Kidney epithelial cell (primary cell): Measurements from ENCODE around the gene COL5A3. TPM values are rescaled to one million over a fixed set of nuclear protein-coding genes. Genes with fewer than 3 reads are reported as not detected.
"Not testable (repeated sequence)": the region's sequence is repeated elsewhere in the genome, so short reads cannot be mapped to it uniquely, and the experiment has no call there.

Source experiments
- DNase-seq: peaks from one replicate; pipeline ENCODE4 v3.0.0-alpha.2; 2010; ENCODE audit warnings: low read depth
- H3K27me3 ChIP-seq: 2 replicates; pipeline ENCODE4 v1.6.0; 2011; ENCODE audit warnings: low read length; ENCODE audit not compliant: control insufficient read depth, insufficient read depth
- H3K36me3 ChIP-seq: 2 replicates; pipeline ENCODE4 v1.5.1; 2011; ENCODE audit warnings: low read length; ENCODE audit not compliant: control insufficient read depth, insufficient read depth
- H3K4me3 ChIP-seq: 2 replicates; pipeline ENCODE4 v1.5.1; 2011; ENCODE audit warnings: low read depth, mild to moderate bottlenecking, control low read depth, low read length
- CTCF ChIP-seq: IDR thresholded peaks from 2 replicates; pipeline ENCODE4 v1.5.1; 2011; ENCODE audit warnings: mild to moderate bottlenecking, moderate library complexity, low read length, control low read depth, inconsistent platforms; ENCODE audit not compliant: insufficient read depth, poor library complexity, severe bottlenecking
- total RNA-seq: library from RNA; depleted of rRNA; stranded (reverse); fragments of >200 nt; gene quantifications from 2 replicates; pipeline ENCODE4 v1.2.3, GENCODE V29; 2015

Gene COL5A3
- total RNA-seq, 1 donor from 2014 or later: 0.79 TPM

DNA sequence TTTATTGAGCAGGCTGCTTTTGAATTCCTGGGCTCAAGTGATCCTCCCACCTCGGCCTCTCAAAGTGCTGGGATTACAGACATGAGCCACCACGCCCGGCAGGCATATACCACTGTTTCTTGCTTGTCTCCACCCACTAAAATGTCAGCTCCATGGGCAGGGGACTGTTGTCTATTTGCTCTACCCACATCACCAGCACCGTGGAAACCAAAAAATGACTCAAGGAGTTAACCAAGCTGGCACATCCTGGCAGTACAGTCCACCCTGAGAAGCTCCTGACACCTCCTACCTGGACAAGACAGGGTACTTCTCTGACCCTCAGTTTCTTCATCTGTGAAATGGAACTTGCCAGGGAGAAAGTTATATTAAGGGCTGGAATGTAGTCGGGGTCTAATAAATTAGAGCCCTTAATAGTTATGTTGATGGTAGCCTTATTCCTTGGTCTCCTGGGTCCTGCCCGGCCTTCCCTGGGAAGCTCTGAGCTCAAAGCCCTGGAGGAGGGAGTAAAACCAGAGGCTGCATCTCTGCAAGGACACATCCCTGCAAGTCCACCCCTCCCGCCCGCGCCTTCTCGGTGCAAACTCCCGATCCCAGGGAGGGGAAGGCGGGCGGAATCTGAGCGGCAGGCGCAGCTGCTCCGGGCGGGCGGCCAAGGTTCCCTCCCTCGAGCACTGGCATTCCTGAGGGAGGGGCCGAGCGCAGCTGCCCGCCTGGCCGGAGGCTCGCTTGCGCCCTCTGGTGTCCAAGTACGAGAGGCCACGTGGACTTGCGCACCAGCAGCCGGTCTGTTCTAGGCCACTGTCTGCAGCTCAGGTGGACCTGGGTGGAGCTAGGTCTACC lies 17.1 kb upstream of the COL5A3 start:
- DNase-seq: peak; percentile 57
- TF ChIP-seq CTCF: peak; percentile 86
- Histone ChIP-seq H3K4me3 (no peak overlapping the region), H3K27me3 (no peaks in the 10 kb centered on the region), H3K36me3 (no peaks in the 10 kb centered on the region)

DNA sequence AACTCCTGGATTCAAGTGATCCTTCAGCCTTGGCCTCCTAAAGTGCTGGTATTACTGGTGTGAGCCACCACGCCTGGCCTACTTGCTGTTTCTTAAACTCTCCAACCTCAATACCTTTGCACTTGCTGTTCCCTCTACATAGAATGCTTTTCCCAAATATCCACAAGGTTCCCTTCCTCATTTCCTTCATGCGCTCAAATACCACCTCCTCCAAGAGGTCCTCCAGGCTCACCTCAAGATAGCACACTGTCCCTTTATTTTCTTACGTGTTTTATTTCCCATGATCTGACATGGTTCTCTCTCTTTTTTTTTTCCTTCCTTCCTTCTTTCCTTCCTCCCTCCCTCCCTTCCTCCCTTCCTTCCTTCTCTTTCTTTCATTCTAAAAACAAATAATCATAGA lies 16.4 kb upstream of the COL5A3 start:
- H3K4me3 ChIP-seq: no peak overlapping the region
- H3K36me3 ChIP-seq: no peaks in the 10 kb centered on the region
- no peak for TF ChIP-seq CTCF
- no peaks in the 10 kb centered on the region for H3K27me3 ChIP-seq
- no peak for DNase-seq

DNA sequence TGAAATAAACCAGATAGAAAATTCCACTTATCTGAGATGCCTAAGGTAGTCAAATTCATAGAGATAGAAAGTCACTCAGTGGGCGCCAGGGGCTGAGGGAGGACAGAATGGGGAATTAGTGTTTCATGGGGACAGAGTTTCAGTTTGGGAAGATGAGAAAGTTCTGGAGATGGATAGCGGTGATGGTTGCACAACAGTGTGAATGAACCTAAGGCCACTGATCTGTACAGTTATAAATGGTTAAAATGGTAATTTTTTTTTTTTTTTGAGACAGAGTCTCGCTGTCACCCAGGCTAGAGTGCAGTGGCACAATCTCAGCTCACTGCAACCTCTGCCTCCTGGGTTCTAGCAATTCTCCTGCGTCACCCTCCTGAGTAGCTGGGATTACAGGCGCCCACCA lies 12.8 kb upstream of the COL5A3 start:
- not testable (repeated sequence) for DNase-seq, H3K27me3 ChIP-seq, H3K36me3 ChIP-seq, H3K4me3 ChIP-seq

DNA sequence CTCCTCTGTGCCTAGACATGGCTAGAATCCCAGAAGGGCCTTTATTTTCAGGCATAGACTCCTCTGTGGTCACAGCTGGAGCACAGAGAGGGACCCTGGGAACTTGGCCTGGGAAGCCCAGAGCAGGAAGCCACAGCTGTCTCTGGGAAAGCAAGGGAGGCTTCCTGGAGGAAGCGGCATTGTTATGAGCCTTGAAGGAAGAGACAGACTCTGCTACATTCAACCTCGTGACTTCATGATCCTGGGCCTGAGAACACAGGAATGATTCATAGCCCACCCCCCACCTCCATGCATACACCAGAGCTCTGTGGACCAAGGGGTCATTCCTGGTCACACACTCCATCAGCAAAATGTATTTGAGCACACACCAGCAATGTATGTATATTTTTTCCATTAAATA lies 11.6 kb upstream of the COL5A3 start:
- H3K27me3 ChIP-seq: no peaks in the 10 kb centered on the region
- H3K36me3 ChIP-seq: no peaks in the 10 kb centered on the region
- no peak for DNase-seq
- H3K4me3 ChIP-seq: no peak overlapping the region
- no peak for TF ChIP-seq CTCF

GRCh38 chr19:10021446-10021845 lies 11.1 kb upstream of the COL5A3 start:
- DNase-seq: no peak
- TF ChIP-seq CTCF: no peak
- Histone ChIP-seq H3K36me3 (no peaks in the 10 kb centered on the region), H3K4me3 (no peak overlapping the region), H3K27me3 (no peaks in the 10 kb centered on the region)

GRCh38 chr19:10020851-10021250 lies 10.5 kb upstream of the COL5A3 start:
- no peak for TF ChIP-seq CTCF
- no peaks in the 10 kb centered on the region for H3K27me3 ChIP-seq
- H3K36me3 ChIP-seq: no peaks in the 10 kb centered on the region
- no peak for DNase-seq
- H3K4me3 ChIP-seq: no peak overlapping the region
